SIG-M5 treated with dmso at 0.1 percent for 504 hours (cell line): Measurements from ENCODE around the gene RCAN2.

ENCODE experiments used
- DNase-seq: peaks from one replicate; lab custom pipeline; 2025; ENCODE audit not compliant: unreplicated experiment; lab: John Stamatoyannopoulos, UW

RCAN2 gene

DNA sequence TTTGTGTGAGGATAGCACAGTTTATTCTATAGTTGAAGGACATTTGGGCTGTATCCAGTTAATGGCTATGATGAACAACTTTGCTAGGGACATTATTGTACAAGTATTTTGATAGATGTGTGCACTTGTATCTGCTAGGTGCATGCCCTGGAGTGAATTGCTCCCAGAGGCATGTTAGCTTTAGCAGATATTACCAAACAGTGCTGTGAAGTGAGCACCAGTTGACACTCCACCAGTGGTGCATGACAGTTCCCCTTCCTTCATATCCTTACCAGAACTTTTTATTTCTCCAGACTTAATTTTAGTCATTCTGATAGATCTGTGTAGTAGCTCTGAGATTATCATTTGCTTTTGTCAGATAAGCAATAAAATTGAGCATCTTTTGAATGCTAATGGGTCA is 271.6 kb downstream of the RCAN2 start:
- no peak for DNase-seq

DNA sequence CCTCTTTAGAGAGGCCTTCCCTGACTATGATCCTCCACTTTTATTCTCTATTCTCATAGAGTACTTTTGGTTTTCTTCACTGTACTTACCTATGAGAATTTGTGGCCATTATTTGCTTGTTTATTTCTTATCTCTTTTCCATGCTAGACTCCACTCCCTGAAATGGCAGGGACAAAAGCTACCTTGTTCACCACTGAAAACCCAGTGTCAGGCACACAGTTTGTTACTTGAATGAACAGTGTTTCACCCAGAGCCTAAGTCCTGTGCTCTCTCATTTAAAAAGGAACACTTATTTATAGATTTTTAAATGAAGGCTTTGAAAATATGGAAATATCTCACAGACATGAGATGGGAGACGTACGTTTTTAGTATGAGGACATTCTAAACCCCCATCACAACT is 272.8 kb downstream of the RCAN2 start:
- DNase-seq = no peak

DNA sequence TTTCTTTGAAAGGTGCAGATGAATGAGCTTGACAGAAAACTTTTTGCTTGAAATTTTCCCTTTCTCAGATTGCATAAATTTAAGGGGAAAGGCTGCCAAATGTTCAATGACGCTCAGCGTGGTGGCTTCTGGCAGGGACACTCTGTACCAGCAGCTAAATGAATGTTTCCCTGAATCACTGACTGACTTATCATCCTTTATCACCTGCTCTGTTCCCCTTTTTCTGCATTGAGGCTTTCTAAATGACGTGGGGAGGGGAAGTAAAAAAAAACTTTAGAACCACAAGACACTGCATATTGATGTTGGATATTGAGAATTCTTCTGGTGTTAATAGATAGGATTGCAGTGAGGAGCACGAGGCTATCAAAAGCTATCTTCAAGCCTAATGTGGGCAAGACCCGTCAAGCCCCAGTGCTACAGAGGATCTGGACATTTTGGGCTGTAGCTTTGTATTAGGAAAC is 273.5 kb downstream of the RCAN2 start:
- DNase-seq = peak; percentile 13

DNA sequence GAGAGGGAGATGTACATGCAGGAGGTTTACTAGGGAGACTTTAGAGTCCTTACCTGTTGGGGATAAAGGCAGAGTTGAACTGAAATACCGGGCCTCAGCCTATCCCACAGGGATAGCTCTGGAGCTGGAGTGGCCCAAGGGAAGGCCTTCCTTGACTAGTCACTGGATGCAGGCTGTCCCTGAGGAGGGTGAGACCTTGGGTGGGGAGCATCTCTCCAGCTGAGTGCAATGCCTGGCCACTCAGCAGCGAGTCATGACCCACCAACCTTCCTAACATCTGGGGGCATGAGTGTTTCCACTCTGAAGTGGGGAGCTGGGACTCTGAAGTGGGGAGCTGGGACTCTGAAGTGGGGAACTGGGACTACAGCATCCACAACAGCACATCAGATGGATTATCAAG is 274.4 kb downstream of the RCAN2 start:
- no peak for DNase-seq

DNA sequence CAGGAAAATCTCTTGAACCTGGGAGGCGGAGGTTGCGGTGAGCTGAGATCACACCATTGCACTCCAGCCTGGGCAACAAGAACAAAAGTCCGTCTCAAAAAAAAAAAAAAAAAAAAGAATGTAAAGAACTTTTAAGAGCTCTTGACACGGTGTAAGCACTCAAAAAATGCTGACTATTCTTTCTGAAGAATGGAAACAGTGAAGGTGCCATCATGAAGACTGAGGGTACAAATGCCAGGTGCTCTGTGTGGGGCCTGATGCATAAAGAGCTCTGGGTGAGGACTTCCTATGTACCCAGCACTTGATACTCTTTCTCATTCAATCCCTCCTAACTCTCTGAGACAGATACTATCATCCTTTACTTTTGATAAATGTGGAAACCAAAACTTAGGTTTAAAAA is 275.5 kb downstream of the RCAN2 start:
- DNase-seq = no peak

DNA sequence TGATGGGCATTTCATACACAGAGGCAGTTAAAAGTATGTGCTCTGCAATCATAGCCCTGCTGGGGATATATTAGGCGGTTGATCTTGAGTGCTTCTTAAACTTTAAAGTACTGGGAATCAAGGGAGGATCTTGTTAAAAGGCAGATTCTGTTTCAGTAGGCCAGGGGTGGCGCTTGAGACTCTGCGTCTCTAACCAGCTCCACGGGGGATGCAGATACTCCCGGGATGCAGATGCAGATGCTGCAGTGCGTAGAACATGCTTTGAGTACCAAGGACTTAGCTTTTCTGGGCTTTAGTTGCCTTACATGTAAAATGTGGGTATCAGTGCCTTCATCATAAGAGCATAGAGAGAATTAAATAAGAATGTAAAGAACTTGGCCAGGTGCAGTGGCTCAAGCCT is 276.0 kb downstream of the RCAN2 start:
- no peak for DNase-seq

DNA sequence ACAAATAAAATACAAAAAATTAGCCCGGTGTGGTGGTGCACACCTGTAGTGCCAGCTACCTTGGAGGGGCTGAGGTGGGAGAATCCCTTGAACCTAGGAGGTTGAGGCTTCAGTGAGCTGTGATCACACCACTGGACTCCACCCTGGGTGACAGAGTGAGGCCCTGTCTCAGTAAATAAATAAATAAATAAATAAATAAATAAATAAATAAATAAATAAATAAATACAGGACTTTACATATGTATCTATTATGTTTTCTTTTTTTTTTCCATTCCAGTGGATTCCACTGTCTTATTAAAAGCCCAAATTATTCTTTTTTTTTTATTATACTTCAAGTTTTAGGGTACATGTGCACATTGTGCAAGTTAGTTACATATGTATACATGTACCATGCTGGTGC is 279.3 kb downstream of the RCAN2 start:
- DNase-seq = no peak

DNA sequence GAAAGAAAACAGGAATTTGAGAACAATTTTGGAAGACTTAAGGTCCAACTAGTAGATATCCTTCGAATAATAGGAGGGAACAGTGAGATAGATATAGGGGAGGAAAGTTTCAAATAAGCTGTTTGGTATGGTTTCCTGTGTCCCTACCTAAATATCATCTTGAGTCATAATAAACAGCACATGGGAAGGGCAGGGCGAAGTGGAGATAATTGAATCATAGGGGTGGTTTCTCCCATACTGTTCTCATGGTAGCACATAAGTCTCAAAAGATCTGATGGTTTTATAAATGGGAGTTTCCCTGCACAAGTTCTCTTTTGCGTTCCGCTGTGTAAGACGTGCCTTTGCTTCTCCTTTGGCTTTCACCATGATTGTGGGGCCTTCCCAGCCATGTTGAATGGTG is 281.0 kb downstream of the RCAN2 start:
- no peak for DNase-seq

DNA sequence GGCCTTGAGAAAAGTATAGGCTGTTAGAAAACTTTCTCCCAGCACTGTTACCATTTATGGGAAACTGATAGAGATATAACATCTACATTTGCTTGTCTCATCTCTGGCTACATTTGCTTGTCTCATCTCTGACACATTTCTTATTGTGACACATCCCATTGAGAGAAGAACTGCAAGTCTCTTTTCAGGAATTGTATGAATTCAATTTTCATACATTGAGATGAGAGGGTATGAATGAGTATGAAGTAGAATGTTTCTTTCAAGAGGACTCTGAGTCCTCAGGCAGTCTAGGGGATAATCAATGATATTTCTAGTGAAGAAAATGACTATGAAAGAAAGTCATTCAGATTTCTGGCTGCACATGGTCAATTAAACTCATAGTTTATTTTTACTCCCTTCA is 282.9 kb downstream of the RCAN2 start:
- no peak for DNase-seq

DNA sequence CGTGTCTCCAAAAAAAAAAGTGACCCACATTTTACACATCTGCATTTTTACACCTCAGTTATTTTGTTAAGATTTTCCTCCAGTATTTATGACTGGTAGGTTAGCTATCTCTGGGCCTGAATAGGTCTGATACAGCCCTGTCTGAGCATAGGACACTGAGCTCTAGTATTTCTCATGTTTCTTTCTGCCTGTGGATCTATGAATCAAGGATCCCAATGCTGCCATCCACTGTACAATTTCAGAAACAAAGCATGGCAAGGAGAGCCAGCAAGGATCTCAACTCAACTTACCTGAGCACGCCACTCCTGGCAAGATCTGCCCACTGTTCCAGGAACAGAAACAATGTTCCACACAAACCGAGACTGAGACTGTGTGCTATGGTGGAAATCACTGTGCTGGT is 284.1 kb downstream of the RCAN2 start:
- DNase-seq = no peak

DNA sequence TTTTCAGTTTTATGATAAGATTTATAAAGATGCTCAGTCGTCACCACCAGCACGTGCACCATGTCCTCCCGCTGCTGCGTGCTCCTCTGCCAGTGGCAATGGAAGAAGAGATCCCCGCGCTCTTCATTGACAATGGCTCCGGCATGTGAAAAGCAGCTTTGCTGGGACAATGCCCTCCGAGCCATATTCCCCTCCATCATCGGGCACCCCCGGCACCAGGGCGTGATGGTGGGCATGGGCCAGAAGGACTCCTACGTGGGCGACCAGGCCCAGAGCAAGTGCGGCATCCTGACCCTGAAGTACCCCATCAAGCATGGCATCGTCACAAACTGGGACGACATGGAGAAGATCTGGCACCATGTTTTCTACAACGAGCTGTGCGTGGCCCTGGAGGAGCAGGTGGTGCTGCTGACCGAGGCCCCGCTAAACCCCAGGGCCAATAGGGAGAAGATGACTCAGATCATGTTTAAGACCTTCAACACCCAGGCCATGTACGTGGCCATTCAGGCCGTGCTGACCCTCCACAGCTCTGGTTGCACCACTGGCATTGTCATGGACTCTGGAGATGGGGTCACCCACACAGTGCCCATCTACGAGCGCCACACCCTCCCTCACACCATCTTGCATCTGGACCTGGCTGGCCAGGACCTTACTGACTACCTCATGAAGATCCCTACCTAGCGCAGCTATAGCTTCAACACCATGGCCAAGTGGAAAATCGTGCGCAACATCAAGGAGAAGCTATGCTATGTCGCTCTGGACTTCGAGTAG is 286.2 kb downstream of the RCAN2 start:
- DNase-seq = no peak

DNA sequence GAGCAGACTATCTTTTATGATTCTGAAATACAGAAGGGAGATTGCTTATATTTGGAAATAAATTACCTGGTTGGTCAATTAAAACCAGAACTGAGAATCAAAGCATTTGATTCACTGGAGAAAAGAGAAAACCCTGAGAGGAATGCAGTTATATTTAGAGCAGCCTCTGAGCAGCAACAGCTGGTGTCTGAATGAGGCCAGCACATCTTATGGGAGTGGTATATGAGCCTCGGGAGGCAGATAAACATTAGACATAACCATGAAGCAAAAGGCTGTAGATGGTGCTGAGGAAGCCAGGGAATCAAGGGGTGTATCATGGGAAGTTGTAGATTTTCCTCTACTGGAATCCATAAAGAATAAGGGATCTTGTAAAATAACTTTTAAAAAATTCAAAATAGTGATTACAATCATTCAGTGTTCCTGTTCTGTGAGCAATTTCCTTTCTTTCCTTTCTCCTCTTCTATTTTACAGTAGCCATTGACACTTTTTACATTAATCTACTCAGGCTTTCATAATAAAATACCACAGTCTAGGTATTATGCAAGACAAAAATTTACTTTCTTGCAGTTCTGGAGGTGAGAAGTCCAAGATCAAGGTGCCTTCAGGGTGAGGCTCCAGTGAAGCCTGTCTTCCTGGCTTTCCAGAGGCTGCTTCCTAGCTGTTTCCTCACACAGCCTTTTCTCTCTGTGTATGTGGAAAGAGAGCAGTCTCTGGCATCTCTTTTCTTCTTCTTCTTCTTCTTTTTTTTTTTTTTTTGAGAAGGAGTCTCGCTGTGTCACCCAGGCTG is 287.7 kb downstream of the RCAN2 start:
- DNase-seq = no peak

DNA sequence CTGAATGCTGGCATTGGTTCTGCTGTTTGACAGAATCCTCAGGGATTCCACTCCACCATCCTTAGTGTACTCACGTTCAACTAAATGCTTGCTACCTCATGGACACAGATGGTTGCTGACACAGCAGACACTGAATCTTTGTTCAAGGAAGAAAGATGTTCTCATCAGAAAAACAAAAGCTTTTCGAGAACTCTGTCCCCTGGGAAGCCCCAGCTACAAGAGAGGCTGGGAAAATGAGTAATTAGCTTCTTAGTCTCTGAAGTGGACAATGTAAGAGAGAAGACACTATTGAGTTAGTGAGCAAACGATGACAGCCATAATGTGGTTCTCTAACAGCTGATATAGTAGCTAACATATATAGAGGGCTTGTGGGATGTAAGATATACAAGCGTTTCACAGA is 289.5 kb downstream of the RCAN2 start:
- DNase-seq = no peak

DNA sequence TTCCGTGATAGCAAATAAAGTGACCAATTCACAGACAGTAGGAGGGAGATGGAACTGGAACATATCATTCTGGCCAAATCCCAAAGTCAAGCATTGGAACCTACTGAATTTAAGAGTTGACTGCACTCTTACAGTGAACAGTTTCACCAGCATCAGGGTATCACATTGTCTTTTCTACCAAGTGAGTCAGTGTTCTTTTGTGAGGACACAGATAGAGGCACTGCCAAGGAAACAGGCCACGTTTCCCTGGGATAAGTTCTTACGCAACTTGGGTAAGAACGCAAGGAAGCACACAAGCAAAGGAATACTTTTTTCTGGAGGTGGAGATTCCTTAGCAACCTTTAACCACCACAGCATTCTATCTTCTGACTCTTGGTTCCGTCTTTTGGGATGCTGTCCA is 291.9 kb downstream of the RCAN2 start:
- DNase-seq = no peak

DNA sequence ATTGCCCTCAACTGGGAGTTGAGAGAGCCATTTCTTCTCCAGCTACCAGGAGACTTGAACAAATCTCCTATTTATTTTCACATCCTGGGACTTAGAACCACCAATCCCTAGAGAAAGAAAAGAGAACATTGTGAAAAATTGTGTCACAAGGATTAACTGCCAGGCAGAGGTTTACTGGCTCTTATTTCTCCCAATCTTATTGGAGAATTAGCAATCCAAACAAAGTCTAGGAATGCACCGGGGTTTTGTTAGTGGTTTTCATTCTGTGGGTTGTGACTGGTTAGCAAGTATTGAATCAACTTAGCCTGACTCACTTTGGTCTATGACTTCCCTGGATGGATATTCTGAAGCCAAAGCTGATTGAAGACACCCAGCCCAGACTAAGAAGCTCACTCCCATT is 299.3 kb downstream of the RCAN2 start:
- DNase-seq = no peak

DNA sequence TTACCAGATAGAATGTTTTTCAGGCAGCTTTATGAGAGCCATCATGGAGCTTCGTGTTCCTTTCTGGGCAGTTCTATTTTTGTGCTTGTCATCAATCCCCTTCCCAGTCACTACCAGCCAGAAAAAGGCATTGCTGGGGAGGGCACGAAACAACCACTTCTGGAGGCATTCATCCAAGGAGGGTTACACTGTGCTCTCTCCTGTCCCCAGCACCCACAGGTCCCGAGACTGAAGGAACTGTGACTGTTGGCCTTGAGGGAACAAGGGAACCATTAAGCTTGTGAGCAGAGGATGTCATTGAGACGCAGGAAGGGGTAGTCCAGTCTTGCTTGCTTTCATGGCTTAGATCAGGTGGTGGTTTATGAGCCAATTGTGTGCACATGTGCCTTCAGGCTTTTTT is 300.4 kb downstream of the RCAN2 start:
- DNase-seq = no peak

DNA sequence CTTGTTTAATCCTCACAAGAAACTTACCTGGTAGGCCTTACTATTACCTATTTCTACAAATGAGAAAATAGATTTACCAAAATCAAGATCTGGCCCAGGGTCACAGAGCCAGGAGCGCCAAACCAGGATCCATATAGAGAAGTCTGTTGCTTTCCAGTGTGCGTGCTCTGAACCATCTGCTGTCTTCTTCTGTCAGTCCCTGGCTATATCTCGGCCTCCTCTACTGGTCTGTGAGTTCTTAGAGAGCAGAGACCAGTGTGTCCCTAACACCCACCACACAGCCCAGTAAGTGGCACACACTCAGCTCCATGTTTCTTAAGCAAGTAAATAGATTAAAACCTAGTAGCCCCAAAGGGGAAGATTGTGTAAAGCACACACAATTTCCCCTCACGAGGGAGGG is 301.5 kb downstream of the RCAN2 start:
- no peak for DNase-seq

DNA sequence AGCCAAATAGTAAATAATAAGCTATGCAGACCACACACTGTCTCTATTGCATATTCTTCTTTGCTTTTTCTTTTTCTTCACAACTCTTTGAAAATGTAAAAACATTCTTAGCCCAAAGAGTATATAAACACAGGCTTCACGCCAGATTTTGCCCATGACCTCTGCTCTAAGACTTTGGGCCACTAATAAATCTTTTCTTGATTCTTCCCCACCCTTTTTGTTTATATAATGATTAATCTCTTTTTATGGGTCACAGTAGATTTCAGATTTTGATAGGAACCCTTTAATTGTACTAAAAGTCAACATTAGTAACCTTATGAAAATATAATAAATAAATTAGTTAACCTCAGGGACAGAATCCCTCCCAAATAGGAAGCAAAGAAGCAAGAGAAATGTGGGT is 304.7 kb downstream of the RCAN2 start:
- no peak for DNase-seq

DNA sequence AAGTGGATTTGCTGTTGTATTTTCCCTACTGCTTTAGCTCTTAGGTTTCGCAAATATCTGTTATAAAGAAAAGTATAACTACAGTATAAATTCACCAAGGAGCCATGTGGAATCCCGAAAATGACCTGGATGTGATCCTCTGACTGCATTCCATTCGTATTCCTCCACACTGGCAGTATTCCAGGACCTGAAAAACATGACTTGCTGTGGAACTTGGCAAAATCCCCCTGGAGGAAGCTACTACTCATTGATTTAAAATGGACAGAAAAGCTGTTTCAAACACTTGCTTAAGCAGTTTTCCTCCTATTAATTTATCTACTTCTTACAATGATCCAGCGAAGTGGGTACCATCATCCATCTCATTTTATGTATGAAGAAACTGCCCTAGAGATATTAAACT is 307.1 kb downstream of the RCAN2 start:
- no peak for DNase-seq

DNA sequence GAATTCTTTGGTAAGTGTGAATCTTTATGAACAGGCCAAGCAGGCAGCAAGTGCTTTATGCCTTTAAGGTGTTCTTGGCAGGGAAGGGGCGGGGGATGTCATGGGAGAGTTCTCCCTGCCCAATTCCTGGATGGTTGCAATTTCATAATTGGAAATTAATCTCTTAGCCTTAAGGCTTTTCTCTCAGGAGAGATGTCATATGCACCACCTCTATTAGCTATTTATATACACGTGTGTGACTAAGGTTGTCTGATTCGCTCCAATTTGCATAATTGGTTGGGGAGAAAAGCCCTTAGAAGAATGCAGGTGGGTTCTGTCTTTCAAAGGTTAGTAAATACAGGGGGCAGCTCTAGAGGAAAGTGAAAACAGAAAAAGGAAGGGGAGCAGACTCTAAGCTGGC is 315.3 kb downstream of the RCAN2 start:
- DNase-seq = no peak

DNA sequence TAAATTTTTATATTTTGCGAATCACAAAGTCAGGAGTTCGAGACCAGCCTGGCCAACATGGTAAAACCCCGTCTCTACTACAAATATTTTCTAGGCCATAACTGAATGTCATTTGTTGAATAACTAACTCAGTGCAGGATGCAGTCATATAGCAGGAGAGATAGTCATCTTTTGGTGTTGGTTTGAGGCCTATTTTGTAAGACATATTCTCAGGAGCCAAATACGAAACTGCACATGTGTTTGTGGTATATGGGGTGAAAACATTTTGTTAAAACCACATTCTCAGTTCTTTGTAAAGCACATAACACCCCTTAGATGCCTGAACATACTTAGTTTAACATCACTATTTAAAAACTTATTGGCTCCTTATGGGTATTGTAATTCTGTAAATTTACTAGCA is 315.8 kb downstream of the RCAN2 start:
- no peak for DNase-seq

DNA sequence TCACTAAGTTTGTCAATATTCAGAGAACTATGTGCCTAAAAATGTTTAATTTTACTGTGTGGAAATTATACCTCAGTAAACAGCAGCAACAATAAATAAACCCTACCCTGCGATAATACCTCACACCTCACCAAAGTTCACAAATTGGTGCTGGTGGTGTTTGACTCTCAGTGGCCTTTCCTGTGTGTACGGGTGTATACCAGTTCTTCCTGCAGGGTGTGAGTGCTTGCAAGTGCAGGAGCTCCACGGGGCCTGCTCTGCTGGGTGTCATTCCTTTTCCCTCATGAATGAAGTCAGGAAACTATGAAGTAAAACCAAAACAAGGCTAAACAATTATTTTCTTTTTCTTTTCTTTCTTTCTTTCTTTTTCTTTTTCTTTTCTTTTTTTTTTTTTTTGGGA is 316.3 kb downstream of the RCAN2 start:
- no peak for DNase-seq

DNA sequence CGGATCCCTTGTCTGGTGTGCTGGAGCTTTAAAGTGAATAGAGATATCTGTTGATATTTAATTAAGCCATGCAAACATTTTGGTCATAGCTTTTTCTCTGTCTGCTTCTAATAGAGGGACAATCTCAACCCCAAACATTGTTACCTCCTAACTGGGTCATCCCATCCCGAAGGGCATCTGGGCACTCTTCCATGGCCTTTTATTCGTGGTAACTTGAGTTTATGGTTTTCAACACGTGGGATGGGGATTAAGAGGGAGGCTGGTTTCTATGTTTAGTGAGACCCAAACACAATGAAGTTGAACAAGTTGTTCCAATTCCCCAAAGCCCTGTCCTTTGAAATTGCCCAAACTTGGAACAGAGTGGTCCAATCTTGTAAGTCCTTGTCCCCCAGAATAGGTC is 319.1 kb downstream of the RCAN2 start:
- no peak for DNase-seq
